ENCODE results near the gene CCT8L2. TPM values are rescaled to one million over a fixed set of nuclear protein-coding genes. Genes with fewer than 3 reads are reported as not detected.
"Not testable (repeated sequence)": the region's sequence is repeated elsewhere in the genome, so short reads cannot be mapped to it uniquely, and the experiment has no call there.

Gene CCT8L2, protein sequence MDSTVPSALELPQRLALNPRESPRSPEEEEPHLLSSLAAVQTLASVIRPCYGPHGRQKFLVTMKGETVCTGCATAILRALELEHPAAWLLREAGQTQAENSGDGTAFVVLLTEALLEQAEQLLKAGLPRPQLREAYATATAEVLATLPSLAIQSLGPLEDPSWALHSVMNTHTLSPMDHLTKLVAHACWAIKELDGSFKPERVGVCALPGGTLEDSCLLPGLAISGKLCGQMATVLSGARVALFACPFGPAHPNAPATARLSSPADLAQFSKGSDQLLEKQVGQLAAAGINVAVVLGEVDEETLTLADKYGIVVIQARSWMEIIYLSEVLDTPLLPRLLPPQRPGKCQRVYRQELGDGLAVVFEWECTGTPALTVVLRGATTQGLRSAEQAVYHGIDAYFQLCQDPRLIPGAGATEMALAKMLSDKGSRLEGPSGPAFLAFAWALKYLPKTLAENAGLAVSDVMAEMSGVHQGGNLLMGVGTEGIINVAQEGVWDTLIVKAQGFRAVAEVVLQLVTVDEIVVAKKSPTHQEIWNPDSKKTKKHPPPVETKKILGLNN
- not detected for total RNA-seq

DNA sequence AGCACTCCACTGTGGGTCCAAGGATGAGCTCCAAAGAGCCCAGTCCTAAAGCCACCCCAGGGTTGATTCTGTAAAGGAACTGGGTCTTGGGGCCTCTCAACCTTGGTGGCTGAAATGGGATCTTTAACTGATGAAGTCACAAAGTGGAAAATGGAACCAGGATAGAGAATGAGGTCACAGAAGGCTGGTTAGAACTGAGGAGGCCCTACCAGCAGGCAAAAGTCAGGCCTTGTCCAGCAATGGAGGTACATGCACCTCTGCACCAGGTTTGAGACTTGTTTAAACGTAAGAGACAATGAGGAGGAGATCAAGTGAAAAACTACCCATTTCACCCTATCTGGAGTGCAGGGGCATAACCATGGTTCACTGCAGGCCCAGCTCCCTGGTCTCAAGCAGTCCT, at the start of gene CCT8L2:
TSS of gene CCT8L2 (minus strand) at position 101 of the 400 bp plus-strand sequence. CDS start 260 bp downstream, outside the sequence.
- H3K27me3 ChIP-seq; H3K36me3 ChIP-seq; H3K4me1 ChIP-seq; H3K27ac ChIP-seq; H3K4me3 ChIP-seq; DNase-seq; H3K9me3 ChIP-seq; intact Hi-C loops (cut with DNase I): not testable (repeated sequence)
- WGBS, 2 donors: 56 to 60% methylated on average over 1 of the region's 1 CpG

DNA sequence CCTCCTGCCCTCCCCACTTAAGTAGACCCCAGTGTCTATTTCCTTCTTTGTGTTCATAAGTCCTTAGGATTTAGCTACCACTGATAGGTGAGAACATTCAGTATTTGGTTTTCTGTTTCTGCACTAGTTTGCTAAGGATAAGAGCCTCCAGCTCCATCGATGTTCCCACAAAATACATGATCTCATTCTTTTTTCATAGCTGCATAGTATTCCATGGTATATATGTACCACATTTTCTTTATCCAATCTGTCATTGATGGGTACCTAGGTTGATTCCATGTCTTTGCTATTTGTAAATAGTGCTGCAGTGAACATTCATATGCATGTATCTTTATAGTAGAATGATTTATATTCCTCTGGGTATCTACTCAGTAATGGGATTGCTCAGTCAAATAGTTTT, 42.8 kb upstream of the CCT8L2 start:
- H3K36me3 ChIP-seq; H3K27me3 ChIP-seq; H3K4me3 ChIP-seq; intact Hi-C loops (cut with DNase I); H3K4me1 ChIP-seq; H3K27ac ChIP-seq; DNase-seq; H3K9me3 ChIP-seq: not testable (repeated sequence)
- 67 to 69% methylated on average over 1 of the region's 1 CpG for WGBS, 2 donors

DNA sequence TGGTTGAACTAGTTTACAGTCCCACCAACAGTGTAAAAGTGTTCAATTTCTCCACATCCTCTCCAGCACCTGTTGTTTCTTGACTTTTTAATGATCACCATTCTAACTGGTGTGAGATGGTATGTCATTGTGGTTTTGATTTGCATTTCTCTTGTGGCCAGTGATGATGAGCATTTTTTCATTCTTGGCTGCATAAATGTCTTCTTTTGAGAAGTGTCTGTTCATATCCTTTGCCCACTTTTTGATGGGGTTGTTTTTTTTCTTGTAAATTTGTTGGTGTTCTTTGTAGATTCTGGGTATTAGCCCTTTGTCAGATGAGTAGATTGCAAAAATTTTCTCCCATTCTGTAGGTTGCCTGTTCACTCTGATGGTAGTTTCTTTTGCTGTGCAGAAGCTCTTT, 41.5 kb upstream of the CCT8L2 start:
- H3K27ac ChIP-seq; intact Hi-C loops (cut with DNase I); H3K4me1 ChIP-seq; DNase-seq; H3K36me3 ChIP-seq; H3K4me3 ChIP-seq; H3K27me3 ChIP-seq; H3K9me3 ChIP-seq: not testable (repeated sequence)

DNA sequence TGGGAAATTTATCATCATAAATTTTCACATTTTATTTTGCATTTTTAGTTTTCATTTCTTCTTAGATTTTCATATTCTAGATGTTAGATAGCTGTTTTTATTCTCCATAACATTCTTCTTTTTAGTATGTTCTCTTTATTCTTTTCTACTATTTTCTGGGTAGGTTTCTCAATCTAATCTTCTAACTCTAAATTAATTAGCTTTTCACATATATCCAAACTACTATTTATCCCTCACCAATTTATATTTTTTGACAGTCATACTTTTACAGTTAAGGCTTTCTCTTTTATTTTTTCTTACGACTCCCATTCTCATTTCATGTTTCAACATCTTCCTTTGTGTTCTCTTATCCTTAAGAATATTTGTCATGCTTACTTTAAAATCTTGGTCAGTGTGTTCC, 35.9 kb upstream of the CCT8L2 start:
- H3K27me3 ChIP-seq; DNase-seq; intact Hi-C loops (cut with DNase I); H3K27ac ChIP-seq; H3K36me3 ChIP-seq; H3K4me3 ChIP-seq; H3K4me1 ChIP-seq; H3K9me3 ChIP-seq: not testable (repeated sequence)
- WGBS, 2 donors: 64 to 83% methylated on average over 1 of the region's 1 CpG

GRCh38 chr22:16625018-16625417, 32.4 kb upstream of the CCT8L2 start:
- H3K36me3 ChIP-seq; H3K4me3 ChIP-seq; intact Hi-C loops (cut with DNase I); DNase-seq; H3K9me3 ChIP-seq; H3K4me1 ChIP-seq; H3K27me3 ChIP-seq; H3K27ac ChIP-seq: not testable (repeated sequence)
- WGBS, 2 donors: 42 to 54% methylated on average over 2 of the region's 2 CpGs

DNA sequence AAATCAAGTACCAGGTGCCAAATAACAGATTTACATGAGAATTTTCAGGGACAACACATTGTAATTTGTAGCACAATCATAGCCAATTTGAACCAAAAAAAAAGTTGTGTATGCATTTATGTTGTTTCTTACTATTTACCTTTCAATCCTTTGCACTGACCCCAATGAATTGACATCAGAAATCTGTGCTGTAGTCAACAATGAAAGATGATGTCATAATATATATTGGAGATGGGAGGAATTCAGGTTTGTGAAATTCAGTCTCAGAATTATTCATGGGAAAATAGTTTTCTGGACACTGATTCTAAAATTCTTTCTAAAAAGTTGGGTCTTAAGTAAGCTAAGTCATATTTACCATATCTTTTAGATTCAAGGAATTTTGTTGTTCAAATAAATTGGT, 31.0 kb upstream of the CCT8L2 start:
- H3K27ac ChIP-seq; H3K36me3 ChIP-seq; H3K27me3 ChIP-seq; DNase-seq; H3K4me1 ChIP-seq; H3K4me3 ChIP-seq; intact Hi-C loops (cut with DNase I); H3K9me3 ChIP-seq: not testable (repeated sequence)

- H3K4me1 ChIP-seq; H3K9me3 ChIP-seq; H3K36me3 ChIP-seq; intact Hi-C loops (cut with DNase I); DNase-seq; H3K27me3 ChIP-seq; H3K4me3 ChIP-seq; H3K27ac ChIP-seq: not testable (repeated sequence)
- WGBS, 2 donors: 27 to 67% methylated on average over 2 to 3 of the region's 3 CpGs
These were observed 24.9 kb upstream of the CCT8L2 start for GRCh38 chr22:16617516-16617915.

- H3K9me3 ChIP-seq; H3K27me3 ChIP-seq; H3K27ac ChIP-seq; H3K4me3 ChIP-seq; H3K36me3 ChIP-seq; H3K4me1 ChIP-seq; DNase-seq; intact Hi-C loops (cut with DNase I): not testable (repeated sequence)
- WGBS, 2 donors: 74 to 86% methylated on average over 3 of the region's 3 CpGs
These were observed 23.9 kb upstream of the CCT8L2 start for GRCh38 chr22:16616390-16616938.

- intact Hi-C loops (cut with DNase I); H3K9me3 ChIP-seq; H3K4me1 ChIP-seq; H3K4me3 ChIP-seq; H3K27ac ChIP-seq; H3K36me3 ChIP-seq; DNase-seq: not testable (repeated sequence)
- WGBS, 2 donors: 65 to 75% methylated on average over 5 of the region's 5 CpGs
- peaks cover 0 to 10% (median 0%) of the 10 kb centered on the region in 4 donors for H3K27me3 ChIP-seq
These were observed 23.1 kb upstream of the CCT8L2 start for GRCh38 chr22:16615606-16616245.

All from esophagus squamous epithelium (tissue), 5 donors.